Stomach (tissue), 9 donors: ENCODE data around the gene MTF2. TPM values are rescaled to one million over a fixed set of nuclear protein-coding genes. Genes with fewer than 3 reads are reported as not detected.

Source experiments
- DNase-seq, 2 donors: peaks; one replicate each; pipeline versions ENCODE4 v3.0.0 to v3.0.0-alpha.2; 2013 to 2019
- H3K27ac ChIP-seq, 5 donors: fragments of 200-600 bp in 4 of 5; sonication (generic) in 4 of 5; one replicate each; pipeline ENCODE4 v1.5.1; 2013 to 2019; ENCODE audit warnings: mild to moderate bottlenecking in 1 of 5, moderate library complexity in 1 of 5
- H3K27me3 ChIP-seq, 3 donors: fragments of 200-600 bp; sonication (generic); one replicate each; pipeline ENCODE4 v1.5.1; 2017 to 2019; ENCODE audit warnings: mixed run types in 1 of 3
- H3K36me3 ChIP-seq, 4 donors: fragments of 200-600 bp; sonication (generic); 1 replicate in 3 of 4; 2 replicates in 1 of 4; pipeline ENCODE4 v1.5.1; 2016 to 2019
- H3K4me1 ChIP-seq, 4 donors: fragments of 200-600 bp; sonication (generic); one replicate each; pipeline ENCODE4 v1.5.1; 2016 to 2019
- H3K4me3 ChIP-seq, 4 donors: fragments of 200-600 bp; sonication (generic) in 3 of 4; one replicate each; pipeline ENCODE4 v1.5.1; 2016 to 2019; ENCODE audit warnings: mild to moderate bottlenecking in 1 of 4
- H3K9me3 ChIP-seq, 4 donors: fragments of 200-600 bp; sonication (generic); one replicate each; pipeline ENCODE4 v1.5.1; 2016 to 2019
- CTCF ChIP-seq, 7 experiments: fragments of 450-650 bp in 4 of 7; fragments of 200-600 bp in 3 of 7; sonication (generic) in 3 of 7; IDR thresholded peaks; one replicate each; pipeline ENCODE4 v1.5.1; 2016 to 2019; ENCODE audit warnings: antibody characterized with exemption in 7 of 7, control low read depth in 2 of 7, mild to moderate bottlenecking in 1 of 7
- EP300 ChIP-seq: sonication (generic); formaldehyde crosslinking; IDR thresholded peaks from one replicate; pipeline ENCODE4 v1.6.1; 2017; ENCODE audit warnings: antibody characterized with exemption
- POLR2A ChIP-seq, 4 donors: fragments of 450-650 bp; IDR thresholded peaks; one replicate each; pipeline ENCODE4 v1.6.1; 2016; ENCODE audit warnings: antibody characterized with exemption in 4 of 4, control low read depth in 2 of 4, mild to moderate bottlenecking in 1 of 4, moderate library complexity in 1 of 4
- POLR2AphosphoS5 ChIP-seq, 3 donors: sonication (generic); formaldehyde crosslinking; IDR thresholded peaks; one replicate each; pipeline ENCODE4 v1.6.1; 2016; ENCODE audit warnings: antibody characterized with exemption in 3 of 3
- whole genome bisulfite sequencing, 5 donors: extraction: QIAGEN DNeasy Blood & Tissue Kit in 3 of 5; methylation state at CpG; one replicate each; pipeline versions ENCODE4 v1.1.5 to v1.1.7; 2013 to 2018; 5-methylcytosine and 5-hydroxymethylcytosine counted together
- intact Hi-C: fragments of 100-400 bp; cut with DNase I; formaldehyde crosslinking; loops from one replicate; pipeline ENCODE4 v1.15.1; 2023; ENCODE audit warnings: low total_unique reads
- polyA plus RNA-seq, 3 donors: library from polyadenylated mRNA; stranded (reverse); fragments of 200-250 nt; gene quantifications; one replicate each; pipeline ENCODE4 v1.2.3, GENCODE V29; 2013
- total RNA-seq, 5 donors: library from RNA; depleted of rRNA; stranded (reverse); fragments of >200 nt; gene quantifications; one replicate each; pipeline versions ENCODE4 v1.1.0 to v1.2.3, GENCODE V29; 2014 to 2016
- donor health status: healthy with polysubstance abuse.
- donor health status: Bipolar disorder and iron deficiency.
- donor health status: healthy.

Gene MTF2
- total and polyA plus RNA-seq, 8 donors, result 2.3 to 67.6 (median 9.0) TPM

- peaks cover 5 to 16% (median 11%) of the 10 kb centered on the region in 4 donors for H3K36me3 ChIP-seq
- H3K4me3 ChIP-seq, result peak overlapping the region in 2 of 4 donors; percentile 88 to 96
- H3K27me3 ChIP-seq, result no peaks in the 10 kb centered on the region
- no peaks in the 10 kb centered on the region for H3K9me3 ChIP-seq
- DNase-seq, result peak in 1 of 2 donors; percentile 21
- TF ChIP-seq CTCF (IDR thresholded peaks at IDR 0.05) (no peak), EP300 (no peak), POLR2AphosphoS5 (IDR thresholded peaks at IDR 0.05) (no peak), POLR2A (IDR thresholded peaks at IDR 0.05) (no peak)
- H3K4me1 ChIP-seq, result peaks cover 17 to 47% (median 33%) of the 10 kb centered on the region in 4 donors
- intact Hi-C loops, result loop anchor here (10.0 kb wide), 1 partner anchor 103 kb away; the partner anchor contains the start of genes CCDC18 and TMED5
- H3K27ac ChIP-seq, result no peak overlapping the region
Observed at GRCh38 chr1:93081716-93082115, 2.6 kb downstream of the MTF2 start.

- WGBS, 5 donors, result 87 to 99% (median 93%) methylated on average over 3 of the region's 3 CpGs
- TF ChIP-seq POLR2A (IDR thresholded peaks at IDR 0.05), result no peak
- TF ChIP-seq CTCF (IDR thresholded peaks at IDR 0.05), result no peak
- TF ChIP-seq EP300, result no peak
- TF ChIP-seq POLR2AphosphoS5 (IDR thresholded peaks at IDR 0.05), result no peak
Observed at GRCh38 chr1:93082313-93082712, 3.2 kb downstream of the MTF2 start.

GRCh38 chr1:93083979-93084378 is 4.9 kb downstream of the MTF2 start:
- peaks cover 17 to 46% (median 31%) of the 10 kb centered on the region in 4 donors for H3K4me1 ChIP-seq
- peaks cover 5 to 16% (median 11%) of the 10 kb centered on the region in 4 donors for H3K36me3 ChIP-seq
- intact Hi-C loops, result loop anchor here (10.0 kb wide), 1 partner anchor 101 kb away; the partner anchor contains the start of genes CCDC18 and TMED5
- no peak overlapping the region for H3K4me3 ChIP-seq
- H3K27me3 ChIP-seq, result no peaks in the 10 kb centered on the region
- H3K27ac ChIP-seq, result no peak overlapping the region
- no peak for DNase-seq
- TF ChIP-seq POLR2AphosphoS5 (IDR thresholded peaks at IDR 0.05), result no peak
- no peak for TF ChIP-seq EP300
- no peak for TF ChIP-seq CTCF (IDR thresholded peaks at IDR 0.05)
- no peak for TF ChIP-seq POLR2A (IDR thresholded peaks at IDR 0.05)
- 91 to 98% (median 97%) methylated on average over 2 of the region's 2 CpGs for WGBS, 5 donors
- H3K9me3 ChIP-seq, result no peaks in the 10 kb centered on the region

More at GRCh38 chr1:93082313-93082712, 3.2 kb downstream of the MTF2 start:
- H3K27me3 ChIP-seq, result no peaks in the 10 kb centered on the region
- no peak overlapping the region for H3K4me3 ChIP-seq
- no peak for DNase-seq
- H3K27ac ChIP-seq, result no peak overlapping the region
- H3K9me3 ChIP-seq, result no peaks in the 10 kb centered on the region
- intact Hi-C loops, result loop anchor here (10.0 kb wide), 1 partner anchor 102 kb away; the partner anchor contains the start of genes CCDC18 and TMED5
- peaks cover 17 to 47% (median 33%) of the 10 kb centered on the region in 4 donors for H3K4me1 ChIP-seq
- peaks cover 5 to 16% (median 11%) of the 10 kb centered on the region in 4 donors for H3K36me3 ChIP-seq

GRCh38 chr1:93087532-93087931 is 8.4 kb downstream of the MTF2 start:
- WGBS, 5 donors, result 80 to 92% (median 83%) methylated on average over 2 of the region's 2 CpGs
- Histone ChIP-seq H3K27me3 (no peaks in the 10 kb centered on the region), H3K36me3 (peaks cover 5 to 16% (median 11%) of the 10 kb centered on the region in 4 donors), H3K27ac (no peak overlapping the region), H3K9me3 (no peaks in the 10 kb centered on the region), H3K4me1 (peaks cover 0 to 16% (median 8%) of the 10 kb centered on the region in 4 donors), H3K4me3 (no peak overlapping the region)
- TF ChIP-seq POLR2AphosphoS5 (IDR thresholded peaks at IDR 0.05), result no peak
- TF ChIP-seq CTCF (IDR thresholded peaks at IDR 0.05), result no peak
- TF ChIP-seq EP300, result no peak
- no peak for TF ChIP-seq POLR2A (IDR thresholded peaks at IDR 0.05)
- intact Hi-C loops, result loop anchor here (10.0 kb wide), 1 partner anchor 97 kb away; the partner anchor contains the start of genes CCDC18 and TMED5
- no peak for DNase-seq
